Activated CD4-positive, CD25-positive, alpha-beta regulatory T cell treated with anti-CD3 and anti-CD28 coated beads, Interleukin-2, amount 50 U/mL, for 16 hours (primary cell): ENCODE results near the gene CDKL2.
"Not testable (repeated sequence)": the region's sequence is repeated elsewhere in the genome, so short reads cannot be mapped to it uniquely, and the experiment has no call there.

Experiments used
- DNase-seq: peaks from one replicate; pipeline ENCODE4 v3.0.0-alpha.2; 2020; ENCODE audit warnings: low read depth, low spot score

The CDKL2 gene

GRCh38 chr4:75555294-75556164 lies 74.8 kb downstream of the CDKL2 start, which contains the start of gene ODAPH:
ODAPH (plus strand) TSS chr4:75556066; CDS start chr4:75556083, 17 bp downstream.
- no peak for DNase-seq

- DNase-seq: no peak
Measured at GRCh38 chr4:75552452-75552851, 77.9 kb downstream of the CDKL2 start.

DNA sequence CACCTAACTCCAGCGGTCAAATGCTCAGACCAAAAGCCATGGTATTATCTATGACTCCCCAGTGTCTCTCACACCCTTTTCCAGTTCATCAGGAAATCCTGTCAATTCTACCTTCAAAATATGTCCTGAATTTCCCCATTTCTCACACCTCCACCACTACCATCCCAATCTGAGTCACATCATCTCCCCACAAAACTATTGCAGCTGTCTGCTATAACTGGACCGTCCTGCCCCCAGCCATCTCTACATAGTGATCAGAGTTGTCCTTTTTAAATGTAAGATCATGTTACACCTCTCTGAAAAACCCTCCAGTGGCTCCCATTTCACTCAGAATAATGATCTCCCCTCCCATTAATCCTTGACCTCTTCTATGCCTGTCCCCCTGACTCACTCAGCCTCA lies 81.3 kb downstream of the CDKL2 start:
- no peak for DNase-seq

- DNase-seq: no peak
Measured at GRCh38 chr4:75547647-75548387, 82.5 kb downstream of the CDKL2 start.

DNA sequence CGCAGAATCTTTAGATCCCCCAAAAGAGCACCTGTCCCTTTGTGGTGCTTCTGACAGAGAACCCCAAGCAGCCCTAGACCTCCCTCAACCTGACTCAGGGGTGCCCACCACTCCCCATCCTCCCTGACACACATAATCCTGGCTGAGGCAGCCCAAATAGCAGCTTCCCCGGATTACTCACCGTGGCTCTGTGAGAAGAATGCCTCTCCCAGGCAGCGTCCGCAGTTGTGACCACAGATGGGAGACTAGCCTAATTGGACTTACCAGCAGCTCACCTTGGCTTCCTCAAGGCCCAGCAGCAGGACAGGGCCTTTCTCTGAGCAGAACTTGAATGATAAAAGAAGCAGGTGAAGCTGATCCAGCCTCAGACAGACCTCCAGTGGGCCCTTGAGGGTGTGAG lies 84.8 kb downstream of the CDKL2 start:
- DNase-seq: no peak

DNA sequence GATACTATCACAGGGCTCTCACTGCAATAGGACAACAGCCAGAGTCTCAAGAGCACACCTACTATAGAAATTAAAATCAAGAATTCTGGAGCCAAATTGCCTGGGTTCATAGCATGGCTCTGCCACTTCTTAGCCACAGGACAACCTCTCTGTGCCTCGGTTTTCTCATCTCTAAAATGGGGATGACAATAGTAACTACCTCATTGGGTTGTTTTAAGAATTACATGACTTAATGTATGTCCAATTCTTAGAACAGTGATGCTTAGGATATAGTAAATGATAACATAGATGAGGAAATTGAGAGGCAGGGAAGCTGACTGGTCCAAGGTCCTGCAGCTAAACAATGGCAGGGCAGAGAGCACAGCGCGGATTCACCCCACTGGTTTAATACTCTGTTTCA lies 85.5 kb downstream of the CDKL2 start:
- no peak for DNase-seq

DNA sequence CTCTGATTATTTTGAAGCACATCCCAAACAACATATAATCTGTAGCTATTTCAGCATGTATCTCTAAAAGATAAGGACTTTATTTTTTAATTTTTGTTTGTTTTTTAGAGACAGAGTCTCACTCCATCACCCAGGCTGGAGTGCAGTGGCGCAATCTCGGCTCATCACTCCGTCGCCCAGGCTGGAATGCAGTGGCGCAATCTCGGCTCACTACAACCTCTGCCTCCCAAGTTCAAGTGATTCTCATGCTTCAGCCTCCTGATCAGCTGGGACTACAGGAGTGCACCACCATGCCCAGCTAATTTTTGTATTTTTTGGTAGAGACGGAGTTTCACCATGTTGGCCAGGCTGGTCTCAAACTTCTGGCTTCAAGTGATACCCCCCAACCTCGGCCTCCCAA lies 86.1 kb downstream of the CDKL2 start:
- not testable (repeated sequence) for DNase-seq

- DNase-seq: no peak
Measured at GRCh38 chr4:75542824-75543223, 87.5 kb downstream of the CDKL2 start.

GRCh38 chr4:75537308-75537707 lies 93.0 kb downstream of the CDKL2 start:
- DNase-seq: not testable (repeated sequence)

DNA sequence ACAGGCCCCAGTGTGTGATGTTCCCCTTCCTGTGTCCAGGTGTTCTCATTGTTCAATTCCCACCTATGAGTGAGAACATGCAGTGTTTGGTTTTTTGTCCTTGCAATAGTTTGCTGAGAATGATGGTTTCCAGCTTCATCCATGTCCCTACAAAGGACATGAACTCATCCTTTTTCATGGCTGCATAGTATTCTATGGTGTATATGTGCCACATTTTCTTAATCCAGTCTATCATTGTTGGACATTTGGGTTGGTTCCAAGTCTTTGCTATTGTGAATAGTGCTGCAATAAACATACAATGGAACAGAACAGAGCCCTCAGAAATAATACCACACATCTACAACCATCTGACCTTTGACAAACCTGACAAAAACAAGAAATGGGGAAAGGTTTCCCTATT lies 96.4 kb downstream of the CDKL2 start:
- not testable (repeated sequence) for DNase-seq

DNA sequence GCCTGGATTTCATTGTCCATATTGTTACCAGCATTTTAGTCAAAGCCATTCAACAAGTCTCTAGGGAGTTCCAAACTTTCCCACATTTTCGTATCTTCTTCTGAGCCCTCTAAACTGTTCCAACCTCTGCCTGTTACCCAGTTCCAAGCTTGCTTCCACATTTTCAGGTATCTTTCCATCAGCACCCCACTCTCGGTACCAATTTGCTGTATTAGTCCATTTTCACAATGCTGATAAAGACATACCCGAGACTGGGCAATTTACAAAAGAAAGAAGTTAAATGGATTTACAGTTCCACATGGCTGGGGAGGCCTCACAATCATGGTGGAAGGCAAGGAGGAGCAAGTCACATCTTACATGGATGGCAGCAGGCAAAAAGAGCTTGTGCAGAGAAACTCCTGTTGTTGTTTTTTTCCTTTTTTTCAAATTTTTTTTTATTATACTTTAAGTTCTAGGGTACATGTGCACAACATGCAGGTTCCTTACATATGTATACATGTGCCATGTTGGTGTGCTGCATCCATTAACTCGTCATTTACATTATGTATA lies 96.9 kb downstream of the CDKL2 start:
- DNase-seq: not testable (repeated sequence)

- not testable (repeated sequence) for DNase-seq
Measured at GRCh38 chr4:75531536-75532143, 98.7 kb downstream of the CDKL2 start.

GRCh38 chr4:75530556-75531322 lies 99.6 kb downstream of the CDKL2 start:
- no peak for DNase-seq
